Uterus (tissue), 2 donors: ENCODE results near the gene COL4A2.

Experiments
- POLR2A ChIP-seq, 2 donors: fragments of 450-650 bp; IDR thresholded peaks; one replicate each; pipeline ENCODE4 v1.6.1; 2016; ENCODE audit warnings: antibody characterized with exemption in 2 of 2, mild to moderate bottlenecking in 1 of 2, moderate library complexity in 1 of 2
- TF ChIP-seq, protein P1 (sequence below), 4 experiments: fragments of 200-600 bp in 2 of 4; fragments of 450-650 bp in 2 of 4; sonication (generic) in 2 of 4; IDR thresholded peaks; one replicate each; pipeline ENCODE4 v1.5.1; 2016 to 2019; ENCODE audit warnings: antibody characterized with exemption in 4 of 4, mild to moderate bottlenecking in 2 of 4, moderate library complexity in 1 of 4

DNA sequence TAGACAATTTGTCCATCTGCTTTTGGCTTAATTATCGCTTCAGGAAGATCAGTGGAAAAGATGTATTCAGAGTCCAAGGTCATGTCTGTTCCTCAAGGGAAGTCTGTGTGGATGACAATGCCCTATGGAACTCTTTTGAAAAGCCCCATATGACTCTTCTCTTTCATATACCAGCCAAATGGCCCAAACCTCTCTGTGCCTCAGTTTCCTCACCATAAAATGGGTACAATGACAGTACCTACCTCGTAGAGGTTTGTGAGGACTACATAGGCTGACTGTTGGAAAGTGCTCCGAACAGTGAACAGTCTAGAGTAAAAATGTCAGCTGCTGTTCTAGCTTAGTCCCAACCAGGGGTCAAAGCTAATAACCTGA is 104.6 kb downstream of the COL4A2 start:
- TF ChIP-seq, protein P1, sequence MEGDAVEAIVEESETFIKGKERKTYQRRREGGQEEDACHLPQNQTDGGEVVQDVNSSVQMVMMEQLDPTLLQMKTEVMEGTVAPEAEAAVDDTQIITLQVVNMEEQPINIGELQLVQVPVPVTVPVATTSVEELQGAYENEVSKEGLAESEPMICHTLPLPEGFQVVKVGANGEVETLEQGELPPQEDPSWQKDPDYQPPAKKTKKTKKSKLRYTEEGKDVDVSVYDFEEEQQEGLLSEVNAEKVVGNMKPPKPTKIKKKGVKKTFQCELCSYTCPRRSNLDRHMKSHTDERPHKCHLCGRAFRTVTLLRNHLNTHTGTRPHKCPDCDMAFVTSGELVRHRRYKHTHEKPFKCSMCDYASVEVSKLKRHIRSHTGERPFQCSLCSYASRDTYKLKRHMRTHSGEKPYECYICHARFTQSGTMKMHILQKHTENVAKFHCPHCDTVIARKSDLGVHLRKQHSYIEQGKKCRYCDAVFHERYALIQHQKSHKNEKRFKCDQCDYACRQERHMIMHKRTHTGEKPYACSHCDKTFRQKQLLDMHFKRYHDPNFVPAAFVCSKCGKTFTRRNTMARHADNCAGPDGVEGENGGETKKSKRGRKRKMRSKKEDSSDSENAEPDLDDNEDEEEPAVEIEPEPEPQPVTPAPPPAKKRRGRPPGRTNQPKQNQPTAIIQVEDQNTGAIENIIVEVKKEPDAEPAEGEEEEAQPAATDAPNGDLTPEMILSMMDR (IDR thresholded peaks at IDR 0.05): no peak
- no peak for TF ChIP-seq POLR2A (IDR thresholded peaks at IDR 0.05)
